KMS-11 (cell line): Measurements from ENCODE around the gene LCE3B.

Experiments used
- H2AFZ ChIP-seq: fragments of 200-600 bp; sonication (generic); 2 replicates; pipeline ENCODE4 v1.6.1; 2016; ENCODE audit warnings: antibody characterized with exemption, mixed run types, low read depth
- H3K27ac ChIP-seq: fragments of 200-600 bp; sonication (generic); 2 replicates; pipeline ENCODE4 v1.6.1; 2016; ENCODE audit warnings: mild to moderate bottlenecking, mixed run types
- H3K27me3 ChIP-seq: fragments of 200-600 bp; sonication (generic); 2 replicates; pipeline ENCODE4 v1.6.1; 2017; ENCODE audit warnings: mild to moderate bottlenecking, low read depth, mixed run types, moderate library complexity; ENCODE audit not compliant: insufficient read depth
- H3K36me3 ChIP-seq: fragments of 200-600 bp; sonication (generic); 2 replicates; pipeline ENCODE4 v1.6.1; 2017; ENCODE audit warnings: mild to moderate bottlenecking, mixed run types; ENCODE audit not compliant: insufficient read depth
- H3K4me1 ChIP-seq: fragments of 200-600 bp; sonication (generic); 2 replicates; pipeline ENCODE4 v1.6.1; 2016; ENCODE audit warnings: mild to moderate bottlenecking, low read depth, mixed run types; ENCODE audit not compliant: poor library complexity, severe bottlenecking
- H3K4me2 ChIP-seq: fragments of 200-600 bp; sonication (generic); 2 replicates; pipeline ENCODE4 v1.7.0; 2016; ENCODE audit warnings: mild to moderate bottlenecking, mixed run types
- H3K4me3 ChIP-seq: fragments of 200-600 bp; sonication (generic); IDR thresholded peaks from 2 replicates; pipeline ENCODE4 v1.6.1; 2017; ENCODE audit warnings: low read depth, low read length, mixed read lengths; ENCODE audit not compliant: insufficient read depth
- H3K79me2 ChIP-seq: fragments of 200-600 bp; sonication (generic); 2 replicates; pipeline ENCODE4 v1.6.1; 2016; ENCODE audit warnings: low read depth, mixed run types; ENCODE audit not compliant: insufficient read depth
- H3K9ac ChIP-seq: fragments of 200-600 bp; sonication (generic); 2 replicates; pipeline ENCODE4 v1.6.1; 2016; ENCODE audit warnings: mild to moderate bottlenecking, mixed run types
- H4K20me1 ChIP-seq: fragments of 200-600 bp; sonication (generic); 2 replicates; pipeline ENCODE4 v1.6.1; 2016; ENCODE audit warnings: mild to moderate bottlenecking, mixed run types; ENCODE audit not compliant: insufficient read depth
- CTCF ChIP-seq: fragments of 200-600 bp; sonication (generic); conservative IDR thresholded peaks from 2 replicates; pipeline ENCODE4 v1.6.1; 2017; ENCODE audit warnings: low read depth, mild to moderate bottlenecking, antibody characterized with exemption, low read length, moderate library complexity, mixed read lengths

Gene LCE3B

GRCh38 chr1:152623203-152623844, 9.7 kb downstream of the LCE3B start:
- no peak overlapping the region for H3K9ac ChIP-seq
- H4K20me1 ChIP-seq = no peaks in the 10 kb centered on the region
- H3K4me2 ChIP-seq = no peak overlapping the region
- H3K27ac ChIP-seq = no peak overlapping the region
- no peak overlapping the region for H3K4me3 ChIP-seq
- H3K27me3 ChIP-seq = no peaks in the 10 kb centered on the region
- H2AFZ ChIP-seq = no peak overlapping the region
- H3K4me1 ChIP-seq = no peaks in the 10 kb centered on the region
- no peaks in the 10 kb centered on the region for H3K36me3 ChIP-seq
- H3K79me2 ChIP-seq = no peaks in the 10 kb centered on the region
- TF ChIP-seq CTCF = peak; percentile 54

- no peaks in the 10 kb centered on the region for H3K79me2 ChIP-seq
Observed at GRCh38 chr1:152626744-152627143, 13.1 kb downstream of the LCE3B start.

GRCh38 chr1:152630596-152630995, 17.0 kb downstream of the LCE3B start:
- no peaks in the 10 kb centered on the region for H4K20me1 ChIP-seq
- no peaks in the 10 kb centered on the region for H3K79me2 ChIP-seq
- no peaks in the 10 kb centered on the region for H3K27me3 ChIP-seq
- no peaks in the 10 kb centered on the region for H3K4me1 ChIP-seq
- H3K4me3 ChIP-seq = no peak overlapping the region
- H3K27ac ChIP-seq = no peak overlapping the region
- no peak overlapping the region for H3K9ac ChIP-seq
- H3K36me3 ChIP-seq = no peaks in the 10 kb centered on the region
- no peak for TF ChIP-seq CTCF
- H3K4me2 ChIP-seq = no peak overlapping the region
- H2AFZ ChIP-seq = no peak overlapping the region

More at GRCh38 chr1:152626744-152627143, 13.1 kb downstream of the LCE3B start:
- no peaks in the 10 kb centered on the region for H3K4me1 ChIP-seq
- no peaks in the 10 kb centered on the region for H3K27me3 ChIP-seq
- no peak overlapping the region for H3K9ac ChIP-seq
- no peak overlapping the region for H3K4me2 ChIP-seq
- H3K4me3 ChIP-seq = no peak overlapping the region
- no peak overlapping the region for H3K27ac ChIP-seq
- no peak for TF ChIP-seq CTCF
- H3K36me3 ChIP-seq = no peaks in the 10 kb centered on the region
- H2AFZ ChIP-seq = no peak overlapping the region
- no peaks in the 10 kb centered on the region for H4K20me1 ChIP-seq

GRCh38 chr1:152640351-152640750, 26.7 kb downstream of the LCE3B start:
- TF ChIP-seq CTCF = no peak
- H3K36me3 ChIP-seq = no peaks in the 10 kb centered on the region
- no peak overlapping the region for H3K4me2 ChIP-seq
- H2AFZ ChIP-seq = no peak overlapping the region
- no peaks in the 10 kb centered on the region for H3K27me3 ChIP-seq
- H3K27ac ChIP-seq = no peak overlapping the region
- H4K20me1 ChIP-seq = no peaks in the 10 kb centered on the region
- H3K79me2 ChIP-seq = no peaks in the 10 kb centered on the region
- H3K9ac ChIP-seq = no peak overlapping the region
- H3K4me3 ChIP-seq = no peak overlapping the region
- H3K4me1 ChIP-seq = no peaks in the 10 kb centered on the region
